Measurements from ENCODE around the gene LCE1E. TPM values are rescaled to one million over a fixed set of nuclear protein-coding genes. Genes with fewer than 3 reads are reported as not detected.

Gene LCE1E
- total RNA-seq, 1 donor from 2014 or later, result not detected

- no peaks in the 10 kb centered on the region for H3K9me3 ChIP-seq (ENCODE audit: insufficient read depth, low read depth, low read length)
- FAIRE-seq, result no peak
These were observed 25.6 kb downstream of the LCE1E start, which contains the start of gene LCE1B for GRCh38 chr1:152811671-152812070. LCE1B (plus strand) TSS chr1:152811971; CDS start chr1:152812447, 476 bp downstream.

DNA sequence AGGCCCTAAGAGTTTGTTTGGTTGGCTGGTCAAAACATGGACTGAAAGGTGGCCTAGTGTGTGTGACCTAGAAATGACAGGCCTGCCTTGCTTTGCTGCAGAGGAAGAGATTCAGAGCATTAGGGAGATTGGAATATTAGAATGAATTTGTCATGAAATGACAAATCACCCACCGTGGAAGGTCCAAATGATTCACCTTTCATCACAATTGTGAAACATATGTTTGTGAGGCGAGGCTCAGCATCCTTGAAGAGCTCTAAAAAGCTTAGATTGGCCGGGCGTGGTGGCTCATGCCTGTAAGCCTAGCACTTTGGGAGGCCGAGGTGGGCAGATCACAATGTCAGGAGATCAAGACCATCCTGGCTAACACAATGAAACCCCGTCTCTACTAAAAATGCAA lies 31.3 kb downstream of the LCE1E start:
- Histone ChIP-seq H3K4me3 (ENCODE audit: insufficient read depth, low read depth, low read length) (no peak overlapping the region), H3K9me3 (ENCODE audit: insufficient read depth, low read depth, low read length) (no peaks in the 10 kb centered on the region), H3K9ac (ENCODE audit: low read length) (no peak overlapping the region), H3K36me3 (ENCODE audit: insufficient read depth, low read length) (no peaks in the 10 kb centered on the region), H3K4me1 (ENCODE audit: insufficient read depth, low read length) (no peaks in the 10 kb centered on the region), H3K4me2 (ENCODE audit: low read length) (no peak overlapping the region), H4K20me1 (ENCODE audit: insufficient read depth, low read length) (no peaks in the 10 kb centered on the region), H3K79me2 (ENCODE audit: insufficient read depth, low read length) (no peaks in the 10 kb centered on the region), H3K27ac (ENCODE audit: low read depth, low read length) (no peak overlapping the region), H2AFZ (ENCODE audit: low read depth, low read length) (no peak overlapping the region), H3K27me3 (ENCODE audit: insufficient read depth, low read length) (no peaks in the 10 kb centered on the region)
- no peaks in the 10 kb centered on the region for H3K36me3 Mint-ChIP-seq (ENCODE audit: low read depth, unreplicated experiment)
- TF ChIP-seq, protein P1, sequence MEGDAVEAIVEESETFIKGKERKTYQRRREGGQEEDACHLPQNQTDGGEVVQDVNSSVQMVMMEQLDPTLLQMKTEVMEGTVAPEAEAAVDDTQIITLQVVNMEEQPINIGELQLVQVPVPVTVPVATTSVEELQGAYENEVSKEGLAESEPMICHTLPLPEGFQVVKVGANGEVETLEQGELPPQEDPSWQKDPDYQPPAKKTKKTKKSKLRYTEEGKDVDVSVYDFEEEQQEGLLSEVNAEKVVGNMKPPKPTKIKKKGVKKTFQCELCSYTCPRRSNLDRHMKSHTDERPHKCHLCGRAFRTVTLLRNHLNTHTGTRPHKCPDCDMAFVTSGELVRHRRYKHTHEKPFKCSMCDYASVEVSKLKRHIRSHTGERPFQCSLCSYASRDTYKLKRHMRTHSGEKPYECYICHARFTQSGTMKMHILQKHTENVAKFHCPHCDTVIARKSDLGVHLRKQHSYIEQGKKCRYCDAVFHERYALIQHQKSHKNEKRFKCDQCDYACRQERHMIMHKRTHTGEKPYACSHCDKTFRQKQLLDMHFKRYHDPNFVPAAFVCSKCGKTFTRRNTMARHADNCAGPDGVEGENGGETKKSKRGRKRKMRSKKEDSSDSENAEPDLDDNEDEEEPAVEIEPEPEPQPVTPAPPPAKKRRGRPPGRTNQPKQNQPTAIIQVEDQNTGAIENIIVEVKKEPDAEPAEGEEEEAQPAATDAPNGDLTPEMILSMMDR (IDR thresholded peaks at IDR 0.05; ENCODE audit: insufficient read depth, low read depth, low read length), result no peak
- no peak for TF ChIP-seq EZH2 (IDR thresholded peaks at IDR 0.05; ENCODE audit: insufficient read depth, low read length)
- no peaks in the 10 kb centered on the region for H3K4me1 Mint-ChIP-seq (ENCODE audit: low read depth, unreplicated experiment)
- H3K4me3 Mint-ChIP-seq (ENCODE audit: unreplicated experiment), result no peak overlapping the region
- H3K27ac Mint-ChIP-seq (ENCODE audit: unreplicated experiment), result no peak overlapping the region
- DNase-seq (ENCODE audit: low read depth) (no peak), FAIRE-seq (no peak)
- no peaks in the 10 kb centered on the region for H3K9me3 Mint-ChIP-seq (ENCODE audit: unreplicated experiment)
- peaks cover 4% of the 10 kb centered on the region for H3K27me3 Mint-ChIP-seq (ENCODE audit: low read depth, unreplicated experiment)

More at GRCh38 chr1:152811671-152812070, 25.6 kb downstream of the LCE1E start, which contains the start of gene LCE1B:
- Histone ChIP-seq H3K79me2 (ENCODE audit: insufficient read depth, low read length) (no peaks in the 10 kb centered on the region), H3K4me1 (ENCODE audit: insufficient read depth, low read length) (no peaks in the 10 kb centered on the region), H2AFZ (ENCODE audit: low read depth, low read length) (no peak within 1 kb of the TSS), H3K9ac (ENCODE audit: low read length) (no peak within 1 kb of the TSS), H3K27ac (ENCODE audit: low read depth, low read length) (no peak within 1 kb of the TSS), H3K4me2 (ENCODE audit: low read length) (no peak within 1 kb of the TSS), H4K20me1 (ENCODE audit: insufficient read depth, low read length) (no peaks in the 10 kb centered on the region), H3K27me3 (ENCODE audit: insufficient read depth, low read length) (no peaks in the 10 kb centered on the region), H3K36me3 (ENCODE audit: insufficient read depth, low read length) (no peaks in the 10 kb centered on the region), H3K4me3 (ENCODE audit: insufficient read depth, low read depth, low read length) (no peak within 1 kb of the TSS)
- no peaks in the 10 kb centered on the region for H3K4me1 Mint-ChIP-seq (ENCODE audit: low read depth, unreplicated experiment)
- DNase-seq (ENCODE audit: low read depth), result no peak
- no peaks in the 10 kb centered on the region for H3K9me3 Mint-ChIP-seq (ENCODE audit: unreplicated experiment)
- TF ChIP-seq, protein P1 (IDR thresholded peaks at IDR 0.05; ENCODE audit: insufficient read depth, low read depth, low read length), result no peak
- no peak for TF ChIP-seq EZH2 (IDR thresholded peaks at IDR 0.05; ENCODE audit: insufficient read depth, low read length)
- H3K4me3 Mint-ChIP-seq (ENCODE audit: unreplicated experiment), result no peak within 1 kb of the TSS
- peaks cover 9% of the 10 kb centered on the region for H3K27me3 Mint-ChIP-seq (ENCODE audit: low read depth, unreplicated experiment)
- no peaks in the 10 kb centered on the region for H3K36me3 Mint-ChIP-seq (ENCODE audit: low read depth, unreplicated experiment)
- no peak within 1 kb of the TSS for H3K27ac Mint-ChIP-seq (ENCODE audit: unreplicated experiment)

DNA sequence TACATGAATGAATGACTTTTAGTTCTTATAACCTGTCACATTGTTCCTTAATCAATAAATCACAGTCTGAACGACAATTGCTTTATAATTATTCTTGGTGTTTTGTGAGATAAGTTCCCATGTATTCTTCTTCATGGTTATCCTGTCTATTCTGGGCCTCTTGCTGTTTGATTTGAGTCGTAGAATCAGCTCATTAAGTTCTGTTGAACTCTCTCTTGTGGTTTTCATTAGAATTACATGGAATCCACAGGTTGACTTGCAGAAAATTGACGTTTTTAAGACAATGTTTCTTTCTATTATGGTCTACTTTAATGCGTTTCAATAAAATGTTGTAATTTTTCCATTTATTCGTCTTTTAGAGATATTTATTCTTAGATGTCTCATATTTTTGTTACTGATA lies 37.2 kb downstream of the LCE1E start:
- Histone ChIP-seq H3K79me2 (ENCODE audit: insufficient read depth, low read length) (no peaks in the 10 kb centered on the region), H3K4me3 (ENCODE audit: insufficient read depth, low read depth, low read length) (no peak overlapping the region), H3K27ac (ENCODE audit: low read depth, low read length) (no peak overlapping the region), H3K9me3 (ENCODE audit: insufficient read depth, low read depth, low read length) (no peaks in the 10 kb centered on the region), H2AFZ (ENCODE audit: low read depth, low read length) (no peak overlapping the region), H3K36me3 (ENCODE audit: insufficient read depth, low read length) (no peaks in the 10 kb centered on the region), H3K4me1 (ENCODE audit: insufficient read depth, low read length) (no peaks in the 10 kb centered on the region), H4K20me1 (ENCODE audit: insufficient read depth, low read length) (no peaks in the 10 kb centered on the region), H3K27me3 (ENCODE audit: insufficient read depth, low read length) (no peaks in the 10 kb centered on the region), H3K4me2 (ENCODE audit: low read length) (no peak overlapping the region), H3K9ac (ENCODE audit: low read length) (no peak overlapping the region)
- Mint-ChIP-seq H3K27me3 (ENCODE audit: low read depth, unreplicated experiment) (peaks cover 7% of the 10 kb centered on the region), H3K4me3 (ENCODE audit: unreplicated experiment) (no peak overlapping the region), H3K4me1 (ENCODE audit: low read depth, unreplicated experiment) (no peaks in the 10 kb centered on the region), H3K36me3 (ENCODE audit: low read depth, unreplicated experiment) (no peaks in the 10 kb centered on the region), H3K9me3 (ENCODE audit: unreplicated experiment) (no peaks in the 10 kb centered on the region), H3K27ac (ENCODE audit: unreplicated experiment) (no peak overlapping the region)
- no peak for TF ChIP-seq EZH2 (IDR thresholded peaks at IDR 0.05; ENCODE audit: insufficient read depth, low read length)
- TF ChIP-seq, protein P1 (IDR thresholded peaks at IDR 0.05; ENCODE audit: insufficient read depth, low read depth, low read length), result no peak
- DNase-seq (ENCODE audit: low read depth), result no peak
- no peak for FAIRE-seq
